Suprapubic skin (tissue), 4 donors: ENCODE measurements around the gene EPS8.

Source experiments
- EP300 ChIP-seq: sonication (generic); formaldehyde crosslinking; IDR thresholded peaks from one replicate; pipeline ENCODE4 v1.6.1; 2017; ENCODE audit warnings: antibody characterized with exemption
- POLR2A ChIP-seq, 2 donors: fragments of 450-650 bp; IDR thresholded peaks; one replicate each; pipeline ENCODE4 v1.6.1; 2017; ENCODE audit warnings: antibody characterized with exemption in 2 of 2, mild to moderate bottlenecking in 2 of 2, moderate library complexity in 2 of 2
- POLR2AphosphoS5 ChIP-seq, 3 donors: sonication (generic); formaldehyde crosslinking; IDR thresholded peaks; one replicate each; pipeline ENCODE4 v1.6.1; 2017; ENCODE audit warnings: antibody characterized with exemption in 3 of 3
- TF ChIP-seq, protein P1 (sequence below), 2 donors: fragments of 200-600 bp in 1 of 2; fragments of 450-650 bp in 1 of 2; sonication (generic) in 1 of 2; IDR thresholded peaks; one replicate each; pipeline ENCODE4 v1.5.1; 2016 to 2019; ENCODE audit warnings: antibody characterized with exemption in 2 of 2, mild to moderate bottlenecking in 1 of 2, moderate library complexity in 1 of 2

DNA sequence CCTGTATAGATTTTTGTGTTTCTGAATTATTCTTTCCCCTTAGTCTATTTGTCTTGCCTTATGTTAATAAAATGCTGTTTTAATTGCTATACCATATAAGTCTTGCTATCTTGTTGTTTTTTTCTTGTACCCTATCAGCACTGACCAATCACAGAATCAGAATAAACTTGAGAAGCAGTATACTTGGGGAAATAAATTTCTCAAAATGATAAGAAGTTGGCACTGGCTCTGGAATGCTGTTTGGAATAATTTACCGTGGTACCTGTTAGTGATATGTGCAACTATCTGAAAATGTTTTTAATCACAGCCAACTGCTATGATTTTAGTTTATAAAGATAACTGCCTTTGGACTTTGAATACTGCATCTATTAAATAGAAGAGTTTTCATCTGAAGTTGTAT lies 37.9 kb upstream of the EPS8 start:
- TF ChIP-seq, protein P1, sequence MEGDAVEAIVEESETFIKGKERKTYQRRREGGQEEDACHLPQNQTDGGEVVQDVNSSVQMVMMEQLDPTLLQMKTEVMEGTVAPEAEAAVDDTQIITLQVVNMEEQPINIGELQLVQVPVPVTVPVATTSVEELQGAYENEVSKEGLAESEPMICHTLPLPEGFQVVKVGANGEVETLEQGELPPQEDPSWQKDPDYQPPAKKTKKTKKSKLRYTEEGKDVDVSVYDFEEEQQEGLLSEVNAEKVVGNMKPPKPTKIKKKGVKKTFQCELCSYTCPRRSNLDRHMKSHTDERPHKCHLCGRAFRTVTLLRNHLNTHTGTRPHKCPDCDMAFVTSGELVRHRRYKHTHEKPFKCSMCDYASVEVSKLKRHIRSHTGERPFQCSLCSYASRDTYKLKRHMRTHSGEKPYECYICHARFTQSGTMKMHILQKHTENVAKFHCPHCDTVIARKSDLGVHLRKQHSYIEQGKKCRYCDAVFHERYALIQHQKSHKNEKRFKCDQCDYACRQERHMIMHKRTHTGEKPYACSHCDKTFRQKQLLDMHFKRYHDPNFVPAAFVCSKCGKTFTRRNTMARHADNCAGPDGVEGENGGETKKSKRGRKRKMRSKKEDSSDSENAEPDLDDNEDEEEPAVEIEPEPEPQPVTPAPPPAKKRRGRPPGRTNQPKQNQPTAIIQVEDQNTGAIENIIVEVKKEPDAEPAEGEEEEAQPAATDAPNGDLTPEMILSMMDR (IDR thresholded peaks at IDR 0.05), result no peak
- TF ChIP-seq POLR2A (IDR thresholded peaks at IDR 0.05) (no peak), POLR2AphosphoS5 (IDR thresholded peaks at IDR 0.05) (no peak), EP300 (no peak)
